GM12872 (cell line): ENCODE data around the gene OLR1.

Experiments
- CTCF ChIP-seq: IDR thresholded peaks from 3 replicates; pipeline ENCODE4 v1.5.1; 2011; ENCODE audit warnings: low read depth, mild to moderate bottlenecking, low read length, moderate library complexity; ENCODE audit not compliant: insufficient read depth

Gene OLR1

GRCh38 chr12:10158406-10158805 is 13.5 kb downstream of the OLR1 start:
- no peak for TF ChIP-seq CTCF

GRCh38 chr12:10155966-10156365 is 16.0 kb downstream of the OLR1 start:
- TF ChIP-seq CTCF: no peak

GRCh38 chr12:10154145-10154496 is 17.8 kb downstream of the OLR1 start:
- TF ChIP-seq CTCF: no peak

- peak; percentile 78 for TF ChIP-seq CTCF
Observed at GRCh38 chr12:10153271-10154144, 18.4 kb downstream of the OLR1 start.

- TF ChIP-seq CTCF: no peak
Observed at GRCh38 chr12:10151621-10152020, 20.3 kb downstream of the OLR1 start.

- no peak for TF ChIP-seq CTCF
Observed at GRCh38 chr12:10147714-10148403, 24.1 kb downstream of the OLR1 start.

- no peak for TF ChIP-seq CTCF
Observed at GRCh38 chr12:10142976-10143589, 28.8 kb downstream of the OLR1 start.
